ENCODE results near the gene ELMO2.

GRCh38 chr20:46354920-46355654, 51.3 kb downstream of the ELMO2 start:
- TF ChIP-seq, protein P1, sequence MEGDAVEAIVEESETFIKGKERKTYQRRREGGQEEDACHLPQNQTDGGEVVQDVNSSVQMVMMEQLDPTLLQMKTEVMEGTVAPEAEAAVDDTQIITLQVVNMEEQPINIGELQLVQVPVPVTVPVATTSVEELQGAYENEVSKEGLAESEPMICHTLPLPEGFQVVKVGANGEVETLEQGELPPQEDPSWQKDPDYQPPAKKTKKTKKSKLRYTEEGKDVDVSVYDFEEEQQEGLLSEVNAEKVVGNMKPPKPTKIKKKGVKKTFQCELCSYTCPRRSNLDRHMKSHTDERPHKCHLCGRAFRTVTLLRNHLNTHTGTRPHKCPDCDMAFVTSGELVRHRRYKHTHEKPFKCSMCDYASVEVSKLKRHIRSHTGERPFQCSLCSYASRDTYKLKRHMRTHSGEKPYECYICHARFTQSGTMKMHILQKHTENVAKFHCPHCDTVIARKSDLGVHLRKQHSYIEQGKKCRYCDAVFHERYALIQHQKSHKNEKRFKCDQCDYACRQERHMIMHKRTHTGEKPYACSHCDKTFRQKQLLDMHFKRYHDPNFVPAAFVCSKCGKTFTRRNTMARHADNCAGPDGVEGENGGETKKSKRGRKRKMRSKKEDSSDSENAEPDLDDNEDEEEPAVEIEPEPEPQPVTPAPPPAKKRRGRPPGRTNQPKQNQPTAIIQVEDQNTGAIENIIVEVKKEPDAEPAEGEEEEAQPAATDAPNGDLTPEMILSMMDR (IDR thresholded peaks at IDR 0.05), result no peak
- TF ChIP-seq POLR2A (IDR thresholded peaks at IDR 0.05), result no peak
- TF ChIP-seq EP300 (IDR thresholded peaks at IDR 0.05), result no peak
- TF ChIP-seq POLR2AphosphoS5 (IDR thresholded peaks at IDR 0.05), result no peak

All from gastroesophageal sphincter (tissue), 3 donors.